HepG2 (cell line): Measurements from ENCODE around the gene GOT1. TPM values are rescaled to one million over a fixed set of nuclear protein-coding genes. Genes with fewer than 3 reads are reported as not detected.

ENCODE experiments used
- ARNT ChIP-seq: fragments of 450-650 bp; IDR thresholded peaks from 2 replicates; pipeline ENCODE4 v1.6.1; 2017
- BHLHE40 ChIP-seq: IDR thresholded peaks from 2 replicates; pipeline ENCODE4 v1.6.1; 2011; ENCODE audit warnings: low read length, improper control_type of control experiment
- CREB1 ChIP-seq, 2 experiments: fragments of 450-650 bp in 1 of 2; IDR thresholded peaks; 2 replicates each; pipeline ENCODE4 v1.6.1; 2016 to 2017; ENCODE audit warnings: control low read depth in 1 of 2, mild to moderate bottlenecking in 1 of 2, missing compliant biosample characterization in 1 of 2, missing genetic modification characterization in 1 of 2
- FOXA3 ChIP-seq: IDR thresholded peaks from 2 replicates; pipeline ENCODE4 v1.6.1; 2016; ENCODE audit warnings: missing genetic modification reagents, missing compliant biosample characterization
- KMT2B ChIP-seq: IDR thresholded peaks from 2 replicates; pipeline ENCODE4 v1.6.1; 2016; ENCODE audit warnings: missing genetic modification reagents, missing compliant biosample characterization
- LCORL ChIP-seq, 2 experiments: fragments of 450-650 bp in 1 of 2; sonication (generic) in 1 of 2; formaldehyde crosslinking in 1 of 2; IDR thresholded peaks; 2 replicates each; pipeline versions ENCODE4 v1.5.0 to v1.6.1; 2017 to 2020; ENCODE audit warnings: antibody characterized with exemption in 1 of 2, missing genetic modification reagents in 1 of 2
- NFIB ChIP-seq: sonication (generic); formaldehyde crosslinking; IDR thresholded peaks from 2 replicates; pipeline ENCODE4 v1.9.0; 2021; ENCODE audit warnings: missing genetic modification reagents, mild to moderate bottlenecking, borderline replicate concordance
- NONO ChIP-seq, 2 experiments: fragments of 450-650 bp in 1 of 2; sonication (generic) in 1 of 2; formaldehyde crosslinking in 1 of 2; IDR thresholded peaks in 1 of 2; conservative IDR thresholded peaks in 1 of 2; 2 replicates each; pipeline versions ENCODE4 v1.6.1 to v1.8.0; 2017 to 2022; ENCODE audit warnings: mild to moderate bottlenecking in 1 of 2, missing genetic modification reagents in 1 of 2, moderate library complexity in 1 of 2
- SP5 ChIP-seq: IDR thresholded peaks from 2 replicates; pipeline ENCODE4 v1.6.1; 2016; ENCODE audit warnings: low read depth, borderline replicate concordance
- TBX2 ChIP-seq: sonication (generic); formaldehyde crosslinking; IDR thresholded peaks from 2 replicates; pipeline ENCODE4 v1.5.0; 2020; ENCODE audit warnings: missing genetic modification reagents, mild to moderate bottlenecking, borderline replicate concordance
- U2AF1 ChIP-seq: fragments of 200-400 bp; formaldehyde crosslinking; optimal IDR thresholded peaks from 2 replicates; pipeline ENCODE3; 2017; ENCODE audit warnings: mild to moderate bottlenecking, low read depth, low read length
- XBP1 ChIP-seq: sonication (generic); formaldehyde crosslinking; IDR thresholded peaks from 2 replicates; pipeline ENCODE4 v1.5.0; 2020; ENCODE audit warnings: missing genetic modification reagents
- YEATS4 ChIP-seq: sonication (generic); formaldehyde crosslinking; IDR thresholded peaks from 2 replicates; pipeline ENCODE4 v1.4.0; 2020; ENCODE audit warnings: missing genetic modification reagents, borderline replicate concordance
- ZNF274 ChIP-seq: sonication (generic); formaldehyde crosslinking; IDR thresholded peaks from 2 replicates; pipeline ENCODE4 v1.5.1; 2020; ENCODE audit warnings: mild to moderate bottlenecking, missing genetic modification reagents
- ZNF335 ChIP-seq: sonication (generic); formaldehyde crosslinking; IDR thresholded peaks from 2 replicates; pipeline ENCODE4 v1.4.0; 2020; ENCODE audit warnings: missing genetic modification reagents
- ZNF350 ChIP-seq: sonication (generic); formaldehyde crosslinking; IDR thresholded peaks from 2 replicates; pipeline ENCODE4 v1.4.0; 2020; ENCODE audit warnings: mild to moderate bottlenecking, low read depth, missing genetic modification reagents, borderline replicate concordance
- ZNF367 ChIP-seq: sonication (generic); formaldehyde crosslinking; IDR thresholded peaks from 2 replicates; pipeline ENCODE4 v1.4.0; 2020; ENCODE audit warnings: missing genetic modification reagents, borderline replicate concordance
- ZNF496 ChIP-seq: sonication (generic); formaldehyde crosslinking; IDR thresholded peaks from 2 replicates; pipeline ENCODE4 v1.8.1; 2023; ENCODE audit warnings: mild to moderate bottlenecking, moderate library complexity, missing genetic modification reagents; ENCODE audit not compliant: insufficient replicate concordance
- ZNF598 ChIP-seq: sonication (generic); formaldehyde crosslinking; IDR thresholded peaks from 2 replicates; pipeline ENCODE4 v1.5.1; 2020; ENCODE audit warnings: mild to moderate bottlenecking, missing genetic modification reagents, borderline replicate concordance
- ZNF841 ChIP-seq: sonication (generic); formaldehyde crosslinking; IDR thresholded peaks from 2 replicates; pipeline ENCODE4 v1.8.1; 2023; ENCODE audit warnings: missing genetic modification reagents, borderline replicate concordance
- polyA plus RNA-seq, 8 experiments: library from polyadenylated mRNA; depleted of rRNA in 3 of 8; stranded (reverse) in 7 of 8; unstranded in 1 of 8; fragments of >200 nt; fragmentation: Illumina TruSeq in 4 of 8; extraction: Trizol in 4 of 8; gene quantifications; 2 replicates each; pipeline versions ENCODE4 v1.2.1 to v1.2.3, GENCODE V29; 2011 to 2016; ENCODE audit warnings: low read depth in 4 of 8, missing spikeins in 1 of 8, mixed read lengths in 1 of 8; ENCODE audit not compliant: insufficient read depth in 1 of 8
- total RNA-seq, 5 experiments: library from RNA; depleted of rRNA; stranded (reverse); fragments of >200 nt; fragmentation: Illumina TruSeq; extraction: Trizol; gene quantifications; 2 replicates each; pipeline ENCODE4 v1.2.3, GENCODE V29; 2016; ENCODE audit warnings: low read depth in 1 of 5
- TF ChIP-seq, protein P1 (sequence below): sonication (generic); formaldehyde crosslinking; IDR thresholded peaks from 2 replicates; pipeline ENCODE4 v1.8.0; 2022; ENCODE audit warnings: mild to moderate bottlenecking, missing genetic modification reagents
- TF ChIP-seq, protein P2 (sequence below): sonication (generic); formaldehyde crosslinking; IDR thresholded peaks from 2 replicates; pipeline ENCODE4 v1.8.0; 2022; ENCODE audit warnings: missing genetic modification reagents, mild to moderate bottlenecking, borderline replicate concordance
- TF ChIP-seq, protein P3 (sequence below): sonication (generic); formaldehyde crosslinking; IDR thresholded peaks from 2 replicates; pipeline ENCODE4 v1.8.1; 2023; ENCODE audit warnings: mild to moderate bottlenecking, inconsistent platforms, moderate library complexity, missing genetic modification reagents, borderline replicate concordance
- TF ChIP-seq, protein P4 (sequence below): sonication (generic); formaldehyde crosslinking; IDR thresholded peaks from 2 replicates; pipeline ENCODE4 v1.9.0; 2021; ENCODE audit warnings: missing genetic modification reagents, mild to moderate bottlenecking, borderline replicate concordance

GOT1 gene
- total and polyA plus RNA-seq, 2 of the 13 experiments (the other 11 are each of a cell fraction or from before 2014, with no cell fraction given): 81.2 to 102 TPM

GRCh38 chr10:99395750-99396445, 34.5 kb downstream of the GOT1 start (continued):
- TF ChIP-seq KMT2B (CRISPR knock-in tag) (peak; percentile 30; the same call in 1 of the 2 replicates), ZNF598 (CRISPR knock-in tag) (no peak), SP5 (CRISPR knock-in tag) (peak; percentile 94), NFIB (CRISPR knock-in tag) (no peak), LCORL (IDR thresholded peaks at IDR 0.05) (no peak), LCORL (CRISPR knock-in tag; IDR thresholded peaks at IDR 0.05) (peak; percentile 82), YEATS4 (CRISPR knock-in tag) (peak; percentile 45; the same call in 1 of the 2 replicates), NONO (IDR thresholded peaks at IDR 0.05) (no peak), NONO (CRISPR knock-in tag; conservative IDR thresholded peaks at IDR 0.05) (no peak), TBX2 (CRISPR knock-in tag) (peak; percentile 98), ZNF274 (no peak), BHLHE40 (peak; percentile 4; the same call in 1 of the 2 replicates), ZNF335 (no peak), ZNF841 (CRISPR knock-in tag) (no peak), ZNF350 (CRISPR knock-in tag) (no peak), ARNT (no peak), ZNF367 (no peak), CREB1 (IDR thresholded peaks at IDR 0.05) (no peak), CREB1 (CRISPR knock-in tag; IDR thresholded peaks at IDR 0.05) (peak; percentile 71; the same call in 1 of the 2 replicates), ZNF496 (CRISPR knock-in tag) (no peak), FOXA3 (CRISPR knock-in tag) (peak; percentile 96), XBP1 (no peak), U2AF1 (no peak)
- TF ChIP-seq, protein P1, sequence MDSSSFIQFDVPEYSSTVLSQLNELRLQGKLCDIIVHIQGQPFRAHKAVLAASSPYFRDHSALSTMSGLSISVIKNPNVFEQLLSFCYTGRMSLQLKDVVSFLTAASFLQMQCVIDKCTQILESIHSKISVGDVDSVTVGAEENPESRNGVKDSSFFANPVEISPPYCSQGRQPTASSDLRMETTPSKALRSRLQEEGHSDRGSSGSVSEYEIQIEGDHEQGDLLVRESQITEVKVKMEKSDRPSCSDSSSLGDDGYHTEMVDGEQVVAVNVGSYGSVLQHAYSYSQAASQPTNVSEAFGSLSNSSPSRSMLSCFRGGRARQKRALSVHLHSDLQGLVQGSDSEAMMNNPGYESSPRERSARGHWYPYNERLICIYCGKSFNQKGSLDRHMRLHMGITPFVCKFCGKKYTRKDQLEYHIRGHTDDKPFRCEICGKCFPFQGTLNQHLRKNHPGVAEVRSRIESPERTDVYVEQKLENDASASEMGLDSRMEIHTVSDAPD (CRISPR knock-in tag): peak; percentile 93
- TF ChIP-seq, protein P2, sequence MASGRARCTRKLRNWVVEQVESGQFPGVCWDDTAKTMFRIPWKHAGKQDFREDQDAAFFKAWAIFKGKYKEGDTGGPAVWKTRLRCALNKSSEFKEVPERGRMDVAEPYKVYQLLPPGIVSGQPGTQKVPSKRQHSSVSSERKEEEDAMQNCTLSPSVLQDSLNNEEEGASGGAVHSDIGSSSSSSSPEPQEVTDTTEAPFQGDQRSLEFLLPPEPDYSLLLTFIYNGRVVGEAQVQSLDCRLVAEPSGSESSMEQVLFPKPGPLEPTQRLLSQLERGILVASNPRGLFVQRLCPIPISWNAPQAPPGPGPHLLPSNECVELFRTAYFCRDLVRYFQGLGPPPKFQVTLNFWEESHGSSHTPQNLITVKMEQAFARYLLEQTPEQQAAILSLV (CRISPR knock-in tag): no peak
- TF ChIP-seq, protein P3, sequence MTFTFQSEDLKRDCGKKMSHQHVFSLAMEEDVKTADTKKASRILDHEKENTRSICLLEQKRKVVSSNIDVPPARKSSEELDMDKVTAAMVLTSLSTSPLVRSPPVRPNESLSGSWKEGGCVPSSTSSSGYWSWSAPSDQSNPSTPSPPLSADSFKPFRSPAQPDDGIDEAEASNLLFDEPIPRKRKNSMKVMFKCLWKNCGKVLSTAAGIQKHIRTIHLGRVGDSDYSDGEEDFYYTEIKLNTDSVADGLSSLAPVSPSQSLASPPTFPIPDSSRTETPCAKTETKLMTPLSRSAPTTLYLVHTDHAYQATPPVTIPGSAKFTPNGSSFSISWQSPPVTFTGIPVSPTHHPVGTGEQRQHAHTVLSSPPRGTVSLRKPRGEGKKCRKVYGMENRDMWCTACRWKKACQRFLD: no peak
- TF ChIP-seq, protein P4, sequence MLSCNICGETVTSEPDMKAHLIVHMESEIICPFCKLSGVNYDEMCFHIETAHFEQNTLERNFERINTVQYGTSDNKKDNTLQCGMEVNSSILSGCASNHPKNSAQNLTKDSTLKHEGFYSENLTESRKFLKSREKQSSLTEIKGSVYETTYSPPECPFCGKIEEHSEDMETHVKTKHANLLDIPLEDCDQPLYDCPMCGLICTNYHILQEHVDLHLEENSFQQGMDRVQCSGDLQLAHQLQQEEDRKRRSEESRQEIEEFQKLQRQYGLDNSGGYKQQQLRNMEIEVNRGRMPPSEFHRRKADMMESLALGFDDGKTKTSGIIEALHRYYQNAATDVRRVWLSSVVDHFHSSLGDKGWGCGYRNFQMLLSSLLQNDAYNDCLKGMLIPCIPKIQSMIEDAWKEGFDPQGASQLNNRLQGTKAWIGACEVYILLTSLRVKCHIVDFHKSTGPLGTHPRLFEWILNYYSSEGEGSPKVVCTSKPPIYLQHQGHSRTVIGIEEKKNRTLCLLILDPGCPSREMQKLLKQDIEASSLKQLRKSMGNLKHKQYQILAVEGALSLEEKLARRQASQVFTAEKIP (CRISPR knock-in tag): no peak
